22Rv1 (cell line): ENCODE data around the gene BMP2K.

Experiments
- CTCF ChIP-seq: fragments of 450-650 bp; IDR thresholded peaks from 2 replicates; pipeline ENCODE4 v1.5.1; 2017; ENCODE audit warnings: mild to moderate bottlenecking
- ZFX ChIP-seq: fragments of 450-650 bp; IDR thresholded peaks from 2 replicates; pipeline ENCODE4 v1.6.1; 2017; ENCODE audit warnings: antibody characterized with exemption, borderline replicate concordance

- no peak for TF ChIP-seq CTCF
- TF ChIP-seq ZFX, result no peak
Measured at GRCh38 chr4:78865451-78865850, 89.3 kb downstream of the BMP2K start.
